Fibroblast of the aortic adventitia (primary cell): Measurements from ENCODE around the gene OR51L1. TPM values are rescaled to one million over a fixed set of nuclear protein-coding genes. Genes with fewer than 3 reads are reported as not detected.

Experiments used
- DNase-seq: peaks from one replicate; pipeline ENCODE4 v3.0.0-alpha.2; 2010; ENCODE audit warnings: low read depth
- H3K4me3 ChIP-seq: 2 replicates; pipeline ENCODE4 v1.5.1; 2011; ENCODE audit warnings: low read depth, mild to moderate bottlenecking, control low read depth, low read length, moderate library complexity
- CTCF ChIP-seq: IDR thresholded peaks from 2 replicates; pipeline ENCODE4 v1.5.1; 2011; ENCODE audit warnings: mild to moderate bottlenecking, low read length, control low read depth, inconsistent platforms; ENCODE audit not compliant: insufficient read depth
- total RNA-seq: library from RNA; depleted of rRNA; stranded (reverse); fragments of >200 nt; gene quantifications from 2 replicates; pipeline ENCODE4 v1.2.3, GENCODE V29; 2012; ENCODE audit warnings: low replicate concordance

Gene OR51L1
- total RNA-seq, 1 donor: not detected

- DNase-seq: no peak
- H3K4me3 ChIP-seq: no peak overlapping the region
- no peak for TF ChIP-seq CTCF
Observed at GRCh38 chr11:5011254-5011653, 16.6 kb downstream of the OR51L1 start.

GRCh38 chr11:5013012-5013411, 18.4 kb downstream of the OR51L1 start:
- no peak for DNase-seq
- TF ChIP-seq CTCF: no peak
- H3K4me3 ChIP-seq: no peak overlapping the region

GRCh38 chr11:5021996-5022395, 27.3 kb downstream of the OR51L1 start:
- DNase-seq: no peak
- no peak overlapping the region for H3K4me3 ChIP-seq
- TF ChIP-seq CTCF: no peak

GRCh38 chr11:5036669-5037068, 42.0 kb downstream of the OR51L1 start:
- TF ChIP-seq CTCF: no peak
- H3K4me3 ChIP-seq: no peak overlapping the region
- DNase-seq: no peak

- H3K4me3 ChIP-seq: no peak overlapping the region
- DNase-seq: no peak
- no peak for TF ChIP-seq CTCF
Observed at GRCh38 chr11:5037926-5038325, 43.3 kb downstream of the OR51L1 start.

- DNase-seq: no peak
- H3K4me3 ChIP-seq: no peak overlapping the region
- TF ChIP-seq CTCF: no peak
Observed at GRCh38 chr11:5038341-5038740, 43.7 kb downstream of the OR51L1 start.

GRCh38 chr11:5040876-5041275, 46.2 kb downstream of the OR51L1 start:
- no peak for TF ChIP-seq CTCF
- no peak overlapping the region for H3K4me3 ChIP-seq
- DNase-seq: no peak
